Hepatocyte (in vitro differentiated cells): ENCODE results near the gene SEMA6A. TPM values are rescaled to one million over a fixed set of nuclear protein-coding genes. Genes with fewer than 3 reads are reported as not detected.

ENCODE experiments used
- DNase-seq: peaks from one replicate; pipeline ENCODE4 v3.0.0-alpha.2; 2016; ENCODE audit warnings: low spot score
- H2AFZ ChIP-seq: fragments of 200-600 bp; sonication (generic); 2 replicates; pipeline ENCODE4 v1.6.0; 2016; ENCODE audit warnings: antibody characterized with exemption, mild to moderate bottlenecking
- H3K27ac ChIP-seq: fragments of 200-600 bp; sonication (generic); 2 replicates; pipeline ENCODE4 v1.5.1; 2016; ENCODE audit warnings: mild to moderate bottlenecking
- H3K27me3 ChIP-seq: fragments of 200-600 bp; sonication (generic); 2 replicates; pipeline ENCODE4 v1.6.1; 2016
- H3K36me3 ChIP-seq: fragments of 200-600 bp; sonication (generic); replicated peaks from 2 replicates; pipeline ENCODE4 v1.5.1; 2016; ENCODE audit warnings: low read depth; ENCODE audit not compliant: insufficient read depth
- H3K4me1 ChIP-seq: fragments of 200-600 bp; sonication (generic); 2 replicates; pipeline ENCODE4 v1.5.1; 2016; ENCODE audit warnings: mild to moderate bottlenecking, moderate library complexity; ENCODE audit not compliant: insufficient read depth
- H3K4me2 ChIP-seq: fragments of 200-600 bp; sonication (generic); 2 replicates; pipeline ENCODE4 v1.6.0; 2016
- H3K4me3 ChIP-seq: fragments of 200-600 bp; sonication (generic); 2 replicates; pipeline ENCODE4 v1.5.1; 2016; ENCODE audit warnings: mild to moderate bottlenecking
- H3K79me2 ChIP-seq: fragments of 200-600 bp; sonication (generic); 2 replicates; pipeline ENCODE4 v1.6.0; 2017; ENCODE audit warnings: mild to moderate bottlenecking
- H3K9me2 ChIP-seq: fragments of 200-600 bp; sonication (generic); replicated peaks from 2 replicates; pipeline ENCODE4 v1.6.0; 2017; ENCODE audit warnings: mild to moderate bottlenecking; ENCODE audit not compliant: insufficient read depth
- H3K9me3 ChIP-seq: fragments of 200-600 bp; sonication (generic); 2 replicates; pipeline ENCODE4 v1.5.1; 2016; ENCODE audit warnings: low read depth, mild to moderate bottlenecking
- H4K20me1 ChIP-seq: fragments of 200-600 bp; sonication (generic); 2 replicates; pipeline ENCODE4 v1.6.0; 2016; ENCODE audit warnings: mild to moderate bottlenecking; ENCODE audit not compliant: insufficient read depth, poor library complexity, severe bottlenecking
- CTCF ChIP-seq: fragments of 200-600 bp; sonication (generic); IDR thresholded peaks from 2 replicates; pipeline ENCODE4 v1.5.1; 2016; ENCODE audit warnings: antibody characterized with exemption, mild to moderate bottlenecking; ENCODE audit not compliant: poor library complexity
- EZH2 ChIP-seq: fragments of 200-600 bp; sonication (generic); IDR thresholded peaks from 2 replicates; pipeline ENCODE4 v1.6.1; 2016; ENCODE audit warnings: antibody characterized with exemption, mild to moderate bottlenecking, borderline replicate concordance
- EZH2phosphoT487 ChIP-seq: fragments of 200-600 bp; sonication (generic); IDR thresholded peaks from one replicate; pipeline ENCODE4 v1.6.1; 2018; ENCODE audit warnings: antibody characterized with exemption, mild to moderate bottlenecking, low read depth, moderate library complexity; ENCODE audit not compliant: unreplicated experiment, severe bottlenecking
- WGBS: methylation state at CpG from one replicate; pipeline ENCODE4 v1.1.6; 2016; ENCODE audit warnings: low lambda C conversion rate; ENCODE audit errors: missing lambda C conversion rate; 5-methylcytosine and 5-hydroxymethylcytosine counted together
- polyA plus RNA-seq: library from polyadenylated mRNA; unstranded; fragments of >200 nt; fragmentation: Nextera tagmentation; extraction: Ambion mirVana; gene quantifications from 2 replicates; pipeline ENCODE4 v1.2.1, GENCODE V29; 2016
- total RNA-seq: library from RNA; depleted of rRNA; stranded (reverse); fragments of >200 nt; gene quantifications from 2 replicates; pipeline ENCODE4 v1.2.3, GENCODE V29; 2014

Gene SEMA6A
- total and polyA plus RNA-seq, 2 experiments from 2014 or later = 38.2 to 68.6 TPM

DNA sequence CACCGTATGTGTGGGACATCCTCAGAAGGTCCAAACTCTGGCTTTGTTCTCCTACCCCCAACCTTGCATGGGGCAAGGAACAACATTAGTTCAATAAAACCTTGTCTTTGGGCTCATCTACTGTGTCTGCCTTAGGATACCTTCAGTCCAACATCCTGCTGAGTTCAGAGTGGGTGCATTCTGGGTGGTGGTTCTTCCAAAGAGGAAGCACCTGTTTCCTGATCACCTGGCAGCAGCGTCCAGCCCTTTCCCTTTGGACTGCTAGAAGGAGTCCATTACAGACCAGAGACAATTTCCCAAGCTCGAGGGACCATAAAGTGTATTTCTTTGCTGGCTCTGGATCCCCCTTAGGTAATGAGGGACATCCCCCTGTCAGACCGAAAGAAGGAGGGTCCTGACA is 154.1 kb downstream of the SEMA6A start:
- no peaks in the 10 kb centered on the region for H4K20me1 ChIP-seq
- TF ChIP-seq EZH2 = no peak
- no peak for TF ChIP-seq CTCF
- TF ChIP-seq EZH2phosphoT487 = no peak
- H3K9me3 ChIP-seq = no peaks in the 10 kb centered on the region
- WGBS = 99% methylated on average over 4 of the region's 4 CpGs
- no peaks in the 10 kb centered on the region for H3K36me3 ChIP-seq
- no peak overlapping the region for H3K4me2 ChIP-seq
- H3K79me2 ChIP-seq = no peaks in the 10 kb centered on the region
- H3K4me3 ChIP-seq = no peak overlapping the region
- no peak overlapping the region for H2AFZ ChIP-seq
- no peaks in the 10 kb centered on the region for H3K4me1 ChIP-seq
- no peaks in the 10 kb centered on the region for H3K27me3 ChIP-seq
- H3K27ac ChIP-seq = no peak overlapping the region
- no peaks in the 10 kb centered on the region for H3K9me2 ChIP-seq
- DNase-seq = no peak

- WGBS = 77% methylated on average over 1 of the region's 1 CpG
- H3K9me2 ChIP-seq = no peaks in the 10 kb centered on the region
These were observed 155.4 kb downstream of the SEMA6A start for GRCh38 chr5:116419258-116419657.

GRCh38 chr5:116418774-116419173 is 155.8 kb downstream of the SEMA6A start:
- WGBS = 89% methylated on average over 3 of the region's 3 CpGs
- H3K4me3 ChIP-seq = no peak overlapping the region
- no peak overlapping the region for H3K27ac ChIP-seq
- H3K79me2 ChIP-seq = no peaks in the 10 kb centered on the region
- H3K4me2 ChIP-seq = no peak overlapping the region
- H3K9me3 ChIP-seq = no peaks in the 10 kb centered on the region
- no peaks in the 10 kb centered on the region for H4K20me1 ChIP-seq
- TF ChIP-seq EZH2phosphoT487 (no peak), EZH2 (no peak), CTCF (no peak)
- no peaks in the 10 kb centered on the region for H3K36me3 ChIP-seq
- no peaks in the 10 kb centered on the region for H3K4me1 ChIP-seq
- no peaks in the 10 kb centered on the region for H3K27me3 ChIP-seq
- H2AFZ ChIP-seq = no peak overlapping the region
- H3K9me2 ChIP-seq = no peaks in the 10 kb centered on the region
- no peak for DNase-seq

More at GRCh38 chr5:116419258-116419657, 155.4 kb downstream of the SEMA6A start:
- Histone ChIP-seq H3K9me3 (no peaks in the 10 kb centered on the region), H3K27me3 (no peaks in the 10 kb centered on the region), H3K36me3 (no peaks in the 10 kb centered on the region), H3K4me3 (no peak overlapping the region), H3K27ac (no peak overlapping the region), H2AFZ (no peak overlapping the region), H3K4me1 (no peaks in the 10 kb centered on the region), H3K4me2 (no peak overlapping the region), H4K20me1 (no peaks in the 10 kb centered on the region), H3K79me2 (no peaks in the 10 kb centered on the region)
- DNase-seq = no peak
- TF ChIP-seq EZH2 = no peak
- TF ChIP-seq CTCF = no peak
- no peak for TF ChIP-seq EZH2phosphoT487

DNA sequence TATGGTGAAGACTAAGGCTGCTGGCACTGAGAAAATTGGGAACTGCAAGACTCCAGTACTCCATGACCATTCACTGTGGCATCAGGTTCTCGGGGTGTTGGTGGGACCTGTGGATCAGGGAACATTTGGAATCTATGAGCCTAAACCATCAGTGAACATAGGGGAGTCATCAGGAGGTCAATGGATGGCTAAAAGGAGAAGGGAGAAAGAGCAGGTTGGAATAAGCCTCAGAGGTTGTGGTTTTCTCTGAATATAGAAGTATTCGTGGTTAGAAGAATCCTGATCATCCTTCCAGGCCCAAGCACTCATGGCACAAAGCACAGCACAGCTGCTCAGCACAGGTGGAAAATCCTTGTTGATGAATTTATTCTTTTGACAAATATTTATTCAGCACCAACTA is 156.6 kb downstream of the SEMA6A start:
- 90% methylated on average over 2 of the region's 2 CpGs for WGBS
- no peaks in the 10 kb centered on the region for H4K20me1 ChIP-seq
- TF ChIP-seq EZH2phosphoT487 = no peak
- TF ChIP-seq EZH2 = no peak
- TF ChIP-seq CTCF = no peak
- H3K27ac ChIP-seq = no peak overlapping the region
- H3K4me2 ChIP-seq = no peak overlapping the region
- H3K36me3 ChIP-seq = no peaks in the 10 kb centered on the region
- no peak for DNase-seq
- H3K79me2 ChIP-seq = no peaks in the 10 kb centered on the region
- H3K27me3 ChIP-seq = no peaks in the 10 kb centered on the region
- no peaks in the 10 kb centered on the region for H3K9me3 ChIP-seq
- no peaks in the 10 kb centered on the region for H3K4me1 ChIP-seq
- no peak overlapping the region for H2AFZ ChIP-seq
- no peak overlapping the region for H3K4me3 ChIP-seq
- H3K9me2 ChIP-seq = no peaks in the 10 kb centered on the region
